HEK293 (cell line): Measurements from ENCODE around the gene DLG2.

Experiments
- CTCF ChIA-PET: fragments of 350-600 bp; formaldehyde crosslinking; extraction: SDS; loops from one replicate; lab custom pipeline; 2021; ENCODE audit warnings: antibody characterized with exemption; lab: Yijun Ruan, JAX
- POLR2A ChIA-PET: fragments of 300-600 bp; formaldehyde crosslinking; extraction: SDS; loops from one replicate; lab custom pipeline; 2020; ENCODE audit warnings: antibody characterized with exemption, inconsistent platforms; lab: Yijun Ruan, JAX
- H3K27ac ChIP-seq: fragments of 200-500 bp; sonication (Bioruptor generic); 2 replicates; pipeline ENCODE4 v1.5.1; 2014; ENCODE audit warnings: low read depth, low read length, control low read depth, inconsistent platforms; ENCODE audit errors: extremely low read depth
- H3K36me3 ChIP-seq, 2 experiments: fragments of 200-500 bp in 1 of 2; sonication (Bioruptor generic) in 1 of 2; 1 replicate in 1 of 2; 2 replicates in 1 of 2; pipeline ENCODE4 v1.5.1; 2014 to 2017; ENCODE audit warnings: inconsistent platforms in 2 of 2, low read length in 2 of 2; ENCODE audit not compliant: control insufficient read depth in 2 of 2, insufficient read depth in 1 of 2
- H3K4me1 ChIP-seq: fragments of 200-500 bp; sonication (Bioruptor generic); 2 replicates; pipeline ENCODE4 v1.5.1; 2014; ENCODE audit warnings: mild to moderate bottlenecking, low read length, inconsistent platforms; ENCODE audit not compliant: control insufficient read depth, insufficient read depth
- H3K4me3 ChIP-seq: 2 replicates; pipeline ENCODE4 v1.5.1; 2011; ENCODE audit warnings: low read depth, mild to moderate bottlenecking, control low read depth, low read length, moderate library complexity
- H3K9me3 ChIP-seq: fragments of 200-500 bp; sonication (Bioruptor generic); 2 replicates; pipeline ENCODE4 v1.5.1; 2014; ENCODE audit warnings: low read depth, low read length, inconsistent platforms; ENCODE audit not compliant: control insufficient read depth, insufficient read depth
- BCL11B ChIP-seq: fragments of 450-650 bp; formaldehyde crosslinking; IDR thresholded peaks from 2 replicates; pipeline ENCODE4 v1.5.1; 2016; ENCODE audit warnings: low read depth, missing biosample characterization, missing genetic modification characterization
- OVOL3 ChIP-seq: fragments of 450-650 bp; formaldehyde crosslinking; IDR thresholded peaks from 2 replicates; pipeline ENCODE4 v1.5.1; 2016; ENCODE audit warnings: missing biosample characterization, missing genetic modification characterization
- REPIN1 ChIP-seq: fragments of 450-650 bp; formaldehyde crosslinking; IDR thresholded peaks from 2 replicates; pipeline ENCODE4 v1.5.1; 2017; ENCODE audit warnings: missing biosample characterization, missing genetic modification characterization, low read depth
- YY1 ChIP-seq: fragments of 450-650 bp; formaldehyde crosslinking; IDR thresholded peaks from 2 replicates; pipeline ENCODE4 v1.5.1; 2018; ENCODE audit warnings: missing biosample characterization, missing genetic modification characterization
- ZNF121 ChIP-seq: fragments of 450-650 bp; formaldehyde crosslinking; IDR thresholded peaks from 2 replicates; pipeline ENCODE4 v1.5.1; 2016; ENCODE audit warnings: missing biosample characterization, missing genetic modification characterization
- ZNF140 ChIP-seq: fragments of 450-650 bp; formaldehyde crosslinking; IDR thresholded peaks from 2 replicates; pipeline ENCODE4 v1.5.1; 2016; ENCODE audit warnings: missing biosample characterization, missing genetic modification characterization
- ZNF155 ChIP-seq: fragments of 450-650 bp; formaldehyde crosslinking; IDR thresholded peaks from 2 replicates; pipeline ENCODE4 v1.5.1; 2016; ENCODE audit warnings: missing biosample characterization, missing genetic modification characterization
- ZNF19 ChIP-seq: fragments of 450-650 bp; formaldehyde crosslinking; IDR thresholded peaks from 2 replicates; pipeline ENCODE4; 2016; ENCODE audit warnings: missing biosample characterization, missing genetic modification characterization, low read depth
- ZNF239 ChIP-seq: fragments of 450-650 bp; formaldehyde crosslinking; IDR thresholded peaks from 2 replicates; pipeline ENCODE4 v1.5.1; 2016; ENCODE audit warnings: missing biosample characterization, missing genetic modification characterization
- ZNF473 ChIP-seq: fragments of 450-650 bp; formaldehyde crosslinking; IDR thresholded peaks from 2 replicates; pipeline ENCODE4 v1.5.1; 2017; ENCODE audit warnings: missing biosample characterization, missing genetic modification characterization
- ZNF510 ChIP-seq: fragments of 450-650 bp; formaldehyde crosslinking; IDR thresholded peaks from 2 replicates; pipeline ENCODE4 v1.5.1; 2018; ENCODE audit warnings: mild to moderate bottlenecking, missing genetic modification characterization, missing biosample characterization; ENCODE audit not compliant: insufficient replicate concordance
- ZNF521 ChIP-seq: fragments of 450-650 bp; formaldehyde crosslinking; IDR thresholded peaks from 2 replicates; pipeline ENCODE4 v1.5.1; 2017; ENCODE audit warnings: missing biosample characterization, mild to moderate bottlenecking, missing genetic modification characterization
- ZNF585B ChIP-seq: fragments of 450-650 bp; formaldehyde crosslinking; IDR thresholded peaks from 2 replicates; pipeline ENCODE4 v1.5.1; 2016; ENCODE audit warnings: missing biosample characterization, missing genetic modification characterization
- ZNF600 ChIP-seq: fragments of 450-650 bp; formaldehyde crosslinking; IDR thresholded peaks from 2 replicates; pipeline ENCODE4 v1.5.1; 2016; ENCODE audit warnings: missing biosample characterization, missing genetic modification characterization
- ZNF623 ChIP-seq: fragments of 450-650 bp; formaldehyde crosslinking; IDR thresholded peaks from 2 replicates; pipeline ENCODE4 v1.5.1; 2016; ENCODE audit warnings: missing biosample characterization, missing genetic modification characterization
- ZNF660 ChIP-seq: fragments of 450-650 bp; IDR thresholded peaks from 2 replicates; pipeline ENCODE4 v1.5.1; 2018; ENCODE audit warnings: missing biosample characterization, mild to moderate bottlenecking, missing genetic modification characterization
- ZSCAN30 ChIP-seq: fragments of 450-650 bp; IDR thresholded peaks from 2 replicates; pipeline ENCODE4 v1.5.1; 2018; ENCODE audit warnings: missing biosample characterization, mild to moderate bottlenecking, missing genetic modification characterization, moderate library complexity
- TF ChIP-seq, protein P1 (sequence below): fragments of 450-650 bp; formaldehyde crosslinking; IDR thresholded peaks from 2 replicates; pipeline ENCODE4 v1.5.1; 2016; ENCODE audit warnings: missing biosample characterization, missing genetic modification characterization
- TF ChIP-seq, protein P2 (sequence below): fragments of 450-650 bp; formaldehyde crosslinking; IDR thresholded peaks from 2 replicates; pipeline ENCODE4 v1.5.1; 2017; ENCODE audit warnings: missing biosample characterization, missing genetic modification characterization
- TF ChIP-seq, protein P3 (sequence below): sonication (generic); formaldehyde crosslinking; IDR thresholded peaks from 2 replicates; pipeline ENCODE4 v1.8.1; 2022; ENCODE audit warnings: mild to moderate bottlenecking, moderate library complexity, missing genetic modification reagents
- TF ChIP-seq, protein P4 (sequence below): fragments of 450-650 bp; formaldehyde crosslinking; IDR thresholded peaks from 2 replicates; pipeline ENCODE4 v1.5.1; 2016; ENCODE audit warnings: missing biosample characterization, missing genetic modification characterization
- TF ChIP-seq, protein P5 (sequence below): fragments of 450-650 bp; formaldehyde crosslinking; IDR thresholded peaks from 2 replicates; pipeline ENCODE4; 2016; ENCODE audit warnings: missing biosample characterization, missing genetic modification characterization
- TF ChIP-seq, protein P6 (sequence below): fragments of 450-650 bp; formaldehyde crosslinking; IDR thresholded peaks from 2 replicates; pipeline ENCODE4 v1.5.1; 2016; ENCODE audit warnings: missing biosample characterization, missing genetic modification characterization
- TF ChIP-seq, protein P7 (sequence below): fragments of 450-650 bp; formaldehyde crosslinking; IDR thresholded peaks from 2 replicates; pipeline ENCODE4 v1.5.1; 2016; ENCODE audit warnings: missing biosample characterization, missing genetic modification characterization
- TF ChIP-seq, protein P8 (sequence below): fragments of 450-650 bp; formaldehyde crosslinking; IDR thresholded peaks from 2 replicates; pipeline ENCODE4 v1.5.1; 2017; ENCODE audit warnings: missing biosample characterization, mild to moderate bottlenecking, missing genetic modification characterization, moderate library complexity

The DLG2 gene

DNA sequence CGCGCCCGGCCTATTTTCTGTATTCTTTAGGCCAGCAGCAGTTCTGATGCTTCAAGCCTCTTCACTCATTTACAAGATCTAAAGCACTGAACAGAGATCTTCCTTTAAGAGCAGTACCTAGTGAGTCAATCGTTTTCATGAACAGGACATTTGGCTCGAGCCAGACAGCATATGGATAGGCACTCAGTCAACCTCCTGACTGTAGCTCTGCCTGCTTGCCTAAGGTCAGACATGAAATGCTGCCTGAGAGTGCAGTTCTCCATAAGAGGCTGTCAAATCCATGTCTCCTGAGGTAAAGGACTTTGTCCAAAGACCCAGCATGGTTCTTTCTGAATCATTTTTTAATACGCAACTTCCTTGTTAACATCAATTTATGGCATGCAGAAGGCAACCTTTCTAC is 941.2 kb downstream of the DLG2 start:
- no peaks in the 10 kb centered on the region for H3K4me1 ChIP-seq
- H3K36me3 ChIP-seq: no peaks in the 10 kb centered on the region
- no peaks in the 10 kb centered on the region for H3K9me3 ChIP-seq
- no peak overlapping the region for H3K4me3 ChIP-seq
- TF ChIP-seq ZNF600 (tag by site-specific recombination): no peak
- TF ChIP-seq, protein P1, sequence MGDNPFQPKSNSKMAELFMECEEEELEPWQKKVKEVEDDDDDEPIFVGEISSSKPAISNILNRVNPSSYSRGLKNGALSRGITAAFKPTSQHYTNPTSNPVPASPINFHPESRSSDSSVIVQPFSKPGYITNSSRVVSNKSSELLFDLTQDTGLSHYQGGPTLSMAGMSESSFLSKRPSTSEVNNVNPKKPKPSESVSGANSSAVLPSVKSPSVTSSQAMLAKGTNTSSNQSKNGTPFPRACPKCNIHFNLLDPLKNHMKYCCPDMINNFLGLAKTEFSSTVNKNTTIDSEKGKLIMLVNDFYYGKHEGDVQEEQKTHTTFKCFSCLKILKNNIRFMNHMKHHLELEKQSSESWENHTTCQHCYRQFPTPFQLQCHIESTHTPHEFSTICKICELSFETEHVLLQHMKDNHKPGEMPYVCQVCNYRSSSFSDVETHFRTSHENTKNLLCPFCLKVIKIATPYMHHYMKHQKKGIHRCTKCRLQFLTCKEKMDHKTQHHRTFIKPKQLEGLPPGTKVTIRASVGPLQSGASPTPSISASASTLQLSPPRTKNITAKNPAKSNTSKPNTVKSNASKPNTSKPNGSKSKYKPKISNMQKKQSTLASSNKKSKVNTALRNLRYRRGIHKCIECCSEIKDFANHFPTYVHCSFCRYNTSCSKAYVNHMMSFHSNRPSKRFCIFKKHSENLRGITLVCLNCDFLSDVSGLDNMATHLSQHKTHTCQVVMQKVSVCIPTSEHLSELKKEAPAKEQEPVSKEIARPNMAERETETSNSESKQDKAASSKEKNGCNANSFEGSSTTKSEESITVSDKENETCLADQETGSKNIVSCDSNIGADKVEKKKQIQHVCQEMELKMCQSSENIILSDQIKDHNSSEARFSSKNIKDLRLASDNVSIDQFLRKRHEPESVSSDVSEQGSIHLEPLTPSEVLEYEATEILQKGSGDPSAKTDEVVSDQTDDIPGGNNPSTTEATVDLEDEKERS (tag by site-specific recombination): no peak
- TF ChIP-seq YY1 (tag by site-specific recombination): no peak
- TF ChIP-seq, protein P2, sequence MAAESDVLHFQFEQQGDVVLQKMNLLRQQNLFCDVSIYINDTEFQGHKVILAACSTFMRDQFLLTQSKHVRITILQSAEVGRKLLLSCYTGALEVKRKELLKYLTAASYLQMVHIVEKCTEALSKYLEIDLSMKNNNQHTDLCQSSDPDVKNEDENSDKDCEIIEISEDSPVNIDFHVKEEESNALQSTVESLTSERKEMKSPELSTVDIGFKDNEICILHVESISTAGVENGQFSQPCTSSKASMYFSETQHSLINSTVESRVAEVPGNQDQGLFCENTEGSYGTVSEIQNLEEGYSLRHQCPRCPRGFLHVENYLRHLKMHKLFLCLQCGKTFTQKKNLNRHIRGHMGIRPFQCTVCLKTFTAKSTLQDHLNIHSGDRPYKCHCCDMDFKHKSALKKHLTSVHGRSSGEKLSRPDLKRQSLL (tag by site-specific recombination): no peak
- TF ChIP-seq REPIN1 (tag by site-specific recombination): no peak
- TF ChIP-seq, protein P3, sequence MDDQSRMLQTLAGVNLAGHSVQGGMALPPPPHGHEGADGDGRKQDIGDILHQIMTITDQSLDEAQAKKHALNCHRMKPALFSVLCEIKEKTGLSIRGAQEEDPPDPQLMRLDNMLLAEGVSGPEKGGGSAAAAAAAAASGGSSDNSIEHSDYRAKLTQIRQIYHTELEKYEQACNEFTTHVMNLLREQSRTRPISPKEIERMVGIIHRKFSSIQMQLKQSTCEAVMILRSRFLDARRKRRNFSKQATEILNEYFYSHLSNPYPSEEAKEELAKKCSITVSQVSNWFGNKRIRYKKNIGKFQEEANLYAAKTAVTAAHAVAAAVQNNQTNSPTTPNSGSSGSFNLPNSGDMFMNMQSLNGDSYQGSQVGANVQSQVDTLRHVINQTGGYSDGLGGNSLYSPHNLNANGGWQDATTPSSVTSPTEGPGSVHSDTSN: no peak
- no peak for TF ChIP-seq ZNF660 (tag by site-specific recombination)
- no peak for TF ChIP-seq OVOL3 (tag by site-specific recombination)
- TF ChIP-seq ZSCAN30 (tag by site-specific recombination): no peak
- no peak for TF ChIP-seq ZNF19
- no peak for TF ChIP-seq ZNF521 (tag by site-specific recombination)
- TF ChIP-seq, protein P4, sequence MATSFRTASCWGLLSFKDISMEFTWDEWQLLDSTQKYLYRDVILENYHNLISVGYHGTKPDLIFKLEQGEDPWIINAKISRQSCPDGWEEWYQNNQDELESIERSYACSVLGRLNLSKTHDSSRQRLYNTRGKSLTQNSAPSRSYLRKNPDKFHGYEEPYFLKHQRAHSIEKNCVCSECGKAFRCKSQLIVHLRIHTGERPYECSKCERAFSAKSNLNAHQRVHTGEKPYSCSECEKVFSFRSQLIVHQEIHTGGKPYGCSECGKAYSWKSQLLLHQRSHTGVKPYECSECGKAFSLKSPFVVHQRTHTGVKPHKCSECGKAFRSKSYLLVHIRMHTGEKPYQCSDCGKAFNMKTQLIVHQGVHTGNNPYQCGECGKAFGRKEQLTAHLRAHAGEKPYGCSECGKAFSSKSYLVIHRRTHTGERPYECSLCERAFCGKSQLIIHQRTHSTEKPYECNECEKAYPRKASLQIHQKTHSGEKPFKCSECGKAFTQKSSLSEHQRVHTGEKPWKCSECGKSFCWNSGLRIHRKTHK (tag by site-specific recombination): no peak
- no peak for TF ChIP-seq BCL11B (tag by site-specific recombination)
- TF ChIP-seq ZNF473 (tag by site-specific recombination): no peak
- TF ChIP-seq, protein P5, sequence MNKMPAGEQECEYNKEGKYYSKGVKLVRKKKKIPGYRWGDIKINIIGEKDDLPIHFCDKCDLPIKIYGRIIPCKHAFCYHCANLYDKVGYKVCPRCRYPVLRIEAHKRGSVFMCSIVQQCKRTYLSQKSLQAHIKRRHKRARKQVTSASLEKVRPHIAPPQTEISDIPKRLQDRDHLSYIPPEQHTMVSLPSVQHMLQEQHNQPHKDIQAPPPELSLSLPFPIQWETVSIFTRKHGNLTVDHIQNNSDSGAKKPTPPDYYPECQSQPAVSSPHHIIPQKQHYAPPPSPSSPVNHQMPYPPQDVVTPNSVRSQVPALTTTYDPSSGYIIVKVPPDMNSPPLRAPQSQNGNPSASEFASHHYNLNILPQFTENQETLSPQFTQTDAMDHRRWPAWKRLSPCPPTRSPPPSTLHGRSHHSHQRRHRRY: no peak
- CTCF ChIA-PET: no interaction called here
- POLR2A ChIA-PET: no interaction called here
- H3K27ac ChIP-seq: no peak overlapping the region

DNA sequence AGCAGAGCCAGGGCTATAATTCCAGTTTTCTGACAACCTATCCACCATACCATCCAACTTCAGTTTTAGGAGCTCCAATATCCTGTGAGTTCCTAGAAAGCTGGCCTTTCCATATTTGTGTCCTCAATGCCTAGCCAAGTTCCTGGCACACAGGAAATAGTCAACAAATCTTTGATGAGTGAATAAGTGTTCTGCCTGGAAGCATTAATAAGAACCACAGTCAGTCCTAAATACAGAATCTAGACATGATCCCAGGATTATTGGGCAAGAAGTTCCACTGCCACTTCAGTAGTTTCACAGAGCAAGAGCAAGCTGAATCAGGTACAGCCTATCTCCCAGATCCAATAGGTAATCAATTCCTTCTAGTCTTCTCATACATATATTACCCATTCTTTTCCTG is 942.0 kb downstream of the DLG2 start:
- CTCF ChIA-PET: interaction anchor here (0.7 kb wide), 3 partner anchors 295 to 1079 kb away, joined by 3 to 6 read pairs (median 5); no protein-coding TSS in a partner anchor
- Histone ChIP-seq H3K4me1 (no peaks in the 10 kb centered on the region), H3K9me3 (no peaks in the 10 kb centered on the region), H3K27ac (no peak overlapping the region), H3K4me3 (no peak overlapping the region), H3K36me3 (no peaks in the 10 kb centered on the region)
- POLR2A ChIA-PET: no interaction called here
- no peak for TF ChIP-seq ZNF121 (tag by site-specific recombination)
- no peak for TF ChIP-seq ZNF239 (tag by site-specific recombination)
- TF ChIP-seq, protein P6, sequence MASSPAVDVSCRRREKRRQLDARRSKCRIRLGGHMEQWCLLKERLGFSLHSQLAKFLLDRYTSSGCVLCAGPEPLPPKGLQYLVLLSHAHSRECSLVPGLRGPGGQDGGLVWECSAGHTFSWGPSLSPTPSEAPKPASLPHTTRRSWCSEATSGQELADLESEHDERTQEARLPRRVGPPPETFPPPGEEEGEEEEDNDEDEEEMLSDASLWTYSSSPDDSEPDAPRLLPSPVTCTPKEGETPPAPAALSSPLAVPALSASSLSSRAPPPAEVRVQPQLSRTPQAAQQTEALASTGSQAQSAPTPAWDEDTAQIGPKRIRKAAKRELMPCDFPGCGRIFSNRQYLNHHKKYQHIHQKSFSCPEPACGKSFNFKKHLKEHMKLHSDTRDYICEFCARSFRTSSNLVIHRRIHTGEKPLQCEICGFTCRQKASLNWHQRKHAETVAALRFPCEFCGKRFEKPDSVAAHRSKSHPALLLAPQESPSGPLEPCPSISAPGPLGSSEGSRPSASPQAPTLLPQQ (tag by site-specific recombination): no peak
- no peak for TF ChIP-seq ZNF140
- TF ChIP-seq, protein P7, sequence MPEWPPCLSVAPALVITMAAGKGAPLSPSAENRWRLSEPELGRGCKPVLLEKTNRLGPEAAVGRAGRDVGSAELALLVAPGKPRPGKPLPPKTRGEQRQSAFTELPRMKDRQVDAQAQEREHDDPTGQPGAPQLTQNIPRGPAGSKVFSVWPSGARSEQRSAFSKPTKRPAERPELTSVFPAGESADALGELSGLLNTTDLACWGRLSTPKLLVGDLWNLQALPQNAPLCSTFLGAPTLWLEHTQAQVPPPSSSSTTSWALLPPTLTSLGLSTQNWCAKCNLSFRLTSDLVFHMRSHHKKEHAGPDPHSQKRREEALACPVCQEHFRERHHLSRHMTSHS (tag by site-specific recombination): no peak
- TF ChIP-seq ZNF510 (tag by site-specific recombination): no peak
- TF ChIP-seq, protein P8, sequence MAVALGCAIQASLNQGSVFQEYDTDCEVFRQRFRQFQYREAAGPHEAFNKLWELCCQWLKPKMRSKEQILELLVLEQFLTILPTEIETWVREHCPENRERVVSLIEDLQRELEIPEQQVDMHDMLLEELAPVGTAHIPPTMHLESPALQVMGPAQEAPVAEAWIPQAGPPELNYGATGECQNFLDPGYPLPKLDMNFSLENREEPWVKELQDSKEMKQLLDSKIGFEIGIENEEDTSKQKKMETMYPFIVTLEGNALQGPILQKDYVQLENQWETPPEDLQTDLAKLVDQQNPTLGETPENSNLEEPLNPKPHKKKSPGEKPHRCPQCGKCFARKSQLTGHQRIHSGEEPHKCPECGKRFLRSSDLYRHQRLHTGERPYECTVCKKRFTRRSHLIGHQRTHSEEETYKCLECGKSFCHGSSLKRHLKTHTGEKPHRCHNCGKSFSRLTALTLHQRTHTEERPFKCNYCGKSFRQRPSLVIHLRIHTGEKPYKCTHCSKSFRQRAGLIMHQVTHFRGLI (tag by site-specific recombination): no peak
- no peak for TF ChIP-seq ZNF623 (tag by site-specific recombination)
- TF ChIP-seq ZNF155 (tag by site-specific recombination): no peak
- TF ChIP-seq ZNF585B (tag by site-specific recombination): no peak
